Measurements from ENCODE around the gene PPP2R2C.

DNA sequence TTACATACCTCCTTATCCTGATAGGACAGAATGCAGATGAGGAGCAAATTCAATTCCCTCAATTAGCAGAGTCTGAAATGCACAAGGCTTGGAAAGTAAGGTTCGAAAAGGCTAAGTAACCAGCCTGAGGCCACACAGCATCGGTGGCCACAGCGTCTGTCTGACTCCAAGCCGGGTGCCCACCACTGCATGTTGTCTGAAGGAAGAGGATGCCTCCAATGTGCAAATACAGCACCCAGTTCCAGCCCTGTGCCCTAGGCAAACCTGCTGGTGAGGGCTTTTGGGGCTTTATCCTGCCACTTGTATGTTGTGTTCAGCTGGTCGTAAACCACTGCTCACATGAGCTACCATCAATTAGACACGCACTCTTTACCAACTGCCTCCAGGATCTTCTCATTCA lies 48.6 kb upstream of the PPP2R2C start:
- no peak for TF ChIP-seq CBX5 (IDR thresholded peaks at IDR 0.05; ENCODE audit: low read depth)
- TF ChIP-seq, protein P1, sequence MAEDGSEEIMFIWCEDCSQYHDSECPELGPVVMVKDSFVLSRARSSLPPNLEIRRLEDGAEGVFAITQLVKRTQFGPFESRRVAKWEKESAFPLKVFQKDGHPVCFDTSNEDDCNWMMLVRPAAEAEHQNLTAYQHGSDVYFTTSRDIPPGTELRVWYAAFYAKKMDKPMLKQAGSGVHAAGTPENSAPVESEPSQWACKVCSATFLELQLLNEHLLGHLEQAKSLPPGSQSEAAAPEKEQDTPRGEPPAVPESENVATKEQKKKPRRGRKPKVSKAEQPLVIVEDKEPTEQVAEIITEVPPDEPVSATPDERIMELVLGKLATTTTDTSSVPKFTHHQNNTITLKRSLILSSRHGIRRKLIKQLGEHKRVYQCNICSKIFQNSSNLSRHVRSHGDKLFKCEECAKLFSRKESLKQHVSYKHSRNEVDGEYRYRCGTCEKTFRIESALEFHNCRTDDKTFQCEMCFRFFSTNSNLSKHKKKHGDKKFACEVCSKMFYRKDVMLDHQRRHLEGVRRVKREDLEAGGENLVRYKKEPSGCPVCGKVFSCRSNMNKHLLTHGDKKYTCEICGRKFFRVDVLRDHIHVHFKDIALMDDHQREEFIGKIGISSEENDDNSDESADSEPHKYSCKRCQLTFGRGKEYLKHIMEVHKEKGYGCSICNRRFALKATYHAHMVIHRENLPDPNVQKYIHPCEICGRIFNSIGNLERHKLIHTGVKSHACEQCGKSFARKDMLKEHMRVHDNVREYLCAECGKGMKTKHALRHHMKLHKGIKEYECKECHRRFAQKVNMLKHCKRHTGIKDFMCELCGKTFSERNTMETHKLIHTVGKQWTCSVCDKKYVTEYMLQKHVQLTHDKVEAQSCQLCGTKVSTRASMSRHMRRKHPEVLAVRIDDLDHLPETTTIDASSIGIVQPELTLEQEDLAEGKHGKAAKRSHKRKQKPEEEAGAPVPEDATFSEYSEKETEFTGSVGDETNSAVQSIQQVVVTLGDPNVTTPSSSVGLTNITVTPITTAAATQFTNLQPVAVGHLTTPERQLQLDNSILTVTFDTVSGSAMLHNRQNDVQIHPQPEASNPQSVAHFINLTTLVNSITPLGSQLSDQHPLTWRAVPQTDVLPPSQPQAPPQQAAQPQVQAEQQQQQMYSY (CRISPR knock-in tag; IDR thresholded peaks at IDR 0.05), result no peak
- no peak for TF ChIP-seq CBFB (IDR thresholded peaks at IDR 0.05; ENCODE audit: low read depth)
- TF ChIP-seq, protein P2, sequence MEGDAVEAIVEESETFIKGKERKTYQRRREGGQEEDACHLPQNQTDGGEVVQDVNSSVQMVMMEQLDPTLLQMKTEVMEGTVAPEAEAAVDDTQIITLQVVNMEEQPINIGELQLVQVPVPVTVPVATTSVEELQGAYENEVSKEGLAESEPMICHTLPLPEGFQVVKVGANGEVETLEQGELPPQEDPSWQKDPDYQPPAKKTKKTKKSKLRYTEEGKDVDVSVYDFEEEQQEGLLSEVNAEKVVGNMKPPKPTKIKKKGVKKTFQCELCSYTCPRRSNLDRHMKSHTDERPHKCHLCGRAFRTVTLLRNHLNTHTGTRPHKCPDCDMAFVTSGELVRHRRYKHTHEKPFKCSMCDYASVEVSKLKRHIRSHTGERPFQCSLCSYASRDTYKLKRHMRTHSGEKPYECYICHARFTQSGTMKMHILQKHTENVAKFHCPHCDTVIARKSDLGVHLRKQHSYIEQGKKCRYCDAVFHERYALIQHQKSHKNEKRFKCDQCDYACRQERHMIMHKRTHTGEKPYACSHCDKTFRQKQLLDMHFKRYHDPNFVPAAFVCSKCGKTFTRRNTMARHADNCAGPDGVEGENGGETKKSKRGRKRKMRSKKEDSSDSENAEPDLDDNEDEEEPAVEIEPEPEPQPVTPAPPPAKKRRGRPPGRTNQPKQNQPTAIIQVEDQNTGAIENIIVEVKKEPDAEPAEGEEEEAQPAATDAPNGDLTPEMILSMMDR (IDR thresholded peaks at IDR 0.05 in 2 of 3, conservative IDR thresholded peaks at IDR 0.05 in 1 of 3; ENCODE audit: control insufficient read depth in 2 of 3, extremely low read depth in 1 of 3, insufficient read depth in 1 of 3, low read depth in 3 of 3, low read length in 3 of 3), result no peak

All from GM12878 (cell line).